GM06990 (cell line): ENCODE data around the gene SFTPA2.
A peak's percentile ranks its signal among the peaks of the same experiment; 100 is the strongest.
"Not testable (repeated sequence)": the region's sequence is repeated elsewhere in the genome, so short reads cannot be mapped to it uniquely, and the experiment has no call there.

Experiments used
- DNase-seq: peaks from one replicate; pipeline ENCODE4 v3.0.0-alpha.2; 2011; ENCODE audit not compliant: insufficient read length; ENCODE audit errors: extremely low read depth
- H3K27me3 ChIP-seq: replicated peaks from 2 replicates; pipeline ENCODE4 v1.6.0; 2011; ENCODE audit warnings: low read length; ENCODE audit not compliant: control insufficient read depth, insufficient read depth
- H3K36me3 ChIP-seq: 2 replicates; pipeline ENCODE4 v1.5.1; 2011; ENCODE audit warnings: low read length; ENCODE audit not compliant: control insufficient read depth, insufficient read depth
- H3K4me3 ChIP-seq: replicated peaks from 2 replicates; pipeline ENCODE4 v1.5.1; 2011; ENCODE audit warnings: low read depth, mild to moderate bottlenecking, control low read depth, low read length
- CTCF ChIP-seq: IDR thresholded peaks from 2 replicates; pipeline ENCODE4 v1.5.1; 2011; ENCODE audit warnings: low read length, control low read depth, mild to moderate bottlenecking, inconsistent platforms; ENCODE audit not compliant: insufficient read depth, poor library complexity, severe bottlenecking

Gene SFTPA2

GRCh38 chr10:79562135-79562756 lies 2.0 kb upstream of the SFTPA2 start:
- Histone ChIP-seq H3K27me3 (no peaks in the 10 kb centered on the region), H3K4me3 (no peak overlapping the region), H3K36me3 (no peaks in the 10 kb centered on the region)
- peak; percentile 29 for DNase-seq
- peak; percentile 94 for TF ChIP-seq CTCF

GRCh38 chr10:79561257-79561656 lies 1.1 kb upstream of the SFTPA2 start:
- DNase-seq, result no peak
- TF ChIP-seq CTCF, result no peak
- no peak overlapping the region for H3K4me3 ChIP-seq
- no peaks in the 10 kb centered on the region for H3K27me3 ChIP-seq
- no peaks in the 10 kb centered on the region for H3K36me3 ChIP-seq

- Histone ChIP-seq H3K36me3 (no peaks in the 10 kb centered on the region), H3K4me3 (no peak overlapping the region), H3K27me3 (no peaks in the 10 kb centered on the region)
- no peak for DNase-seq
- no peak for TF ChIP-seq CTCF
Measured at GRCh38 chr10:79559726-79560125, 481 bp downstream of the SFTPA2 start.

- DNase-seq, H3K36me3 ChIP-seq: not testable (repeated sequence)
Measured at GRCh38 chr10:79556961-79557360, 3.2 kb downstream of the SFTPA2 start.

GRCh38 chr10:79555354-79556309 lies 4.6 kb downstream of the SFTPA2 start:
- no peak for TF ChIP-seq CTCF
- no peak overlapping the region for H3K4me3 ChIP-seq
- 0 out of 2 replicates have a peak, but pooled peaks cover 2% of the 10 kb centered on the region for H3K27me3 ChIP-seq
- H3K36me3 ChIP-seq, result no peaks in the 10 kb centered on the region
- no peak for DNase-seq

More at GRCh38 chr10:79556961-79557360, 3.2 kb downstream of the SFTPA2 start:
- not testable (repeated sequence) for H3K27me3 ChIP-seq, H3K4me3 ChIP-seq

GRCh38 chr10:79552143-79552542 lies 8.1 kb downstream of the SFTPA2 start:
- DNase-seq, result no peak
- Histone ChIP-seq H3K27me3 (0 out of 2 replicates have a peak, but pooled peaks cover 2% of the 10 kb centered on the region), H3K4me3 (no peak overlapping the region), H3K36me3 (no peaks in the 10 kb centered on the region)
- TF ChIP-seq CTCF, result no peak
